T-helper 17 cell (primary cell): ENCODE measurements around the gene LIMS2. TPM values are rescaled to one million over a fixed set of nuclear protein-coding genes. Genes with fewer than 3 reads are reported as not detected.
A peak's percentile ranks its signal among the peaks of the same experiment; 100 is the strongest.

Experiments used
- ATAC-seq: fragments of 150-1000 bp; cut with Tn5 transposase; 2 replicates; pipeline ENCODE4 v1.10.0; 2021; ENCODE audit warnings: mild to moderate bottlenecking, moderate library complexity
- DNase-seq, 3 donors: peaks; one replicate each; pipeline versions ENCODE4 v3.0.0 to v3.0.0-alpha.2; 2020 to 2021
- H3K9me3 ChIP-seq: one replicate; pipeline ENCODE4 v1.7.0; 2013; ENCODE audit warnings: low read length, mild to moderate bottlenecking; ENCODE audit not compliant: control insufficient read depth, poor library complexity, severe bottlenecking
- H3K27ac Mint-ChIP-seq: one replicate; pipeline ENCODE4 v1.8.0; 2022; ENCODE audit warnings: mild to moderate bottlenecking, moderate library complexity, mixed read lengths
- H3K27me3 Mint-ChIP-seq: one replicate; pipeline ENCODE4 v1.8.0; 2022; ENCODE audit warnings: mixed read lengths
- H3K36me3 Mint-ChIP-seq: one replicate; pipeline ENCODE4 v1.8.0; 2022; ENCODE audit warnings: low read depth, mixed read lengths
- H3K4me1 Mint-ChIP-seq: one replicate; pipeline ENCODE4 v1.8.0; 2022; ENCODE audit warnings: mild to moderate bottlenecking, mixed read lengths
- H3K4me3 Mint-ChIP-seq: one replicate; pipeline ENCODE4 v1.8.0; 2022; ENCODE audit warnings: mild to moderate bottlenecking, moderate library complexity, mixed read lengths
- total RNA-seq, 4 donors: library from RNA in 2 of 4; stranded (reverse) in 2 of 4; gene quantifications; one replicate each; pipeline ENCODE4 v1.2.3 and lab custom pipeline; 2022 to 2026

Gene LIMS2
- total RNA-seq, 2 donors from 2014 or later: 2.9 to 7.7 TPM

DNA sequence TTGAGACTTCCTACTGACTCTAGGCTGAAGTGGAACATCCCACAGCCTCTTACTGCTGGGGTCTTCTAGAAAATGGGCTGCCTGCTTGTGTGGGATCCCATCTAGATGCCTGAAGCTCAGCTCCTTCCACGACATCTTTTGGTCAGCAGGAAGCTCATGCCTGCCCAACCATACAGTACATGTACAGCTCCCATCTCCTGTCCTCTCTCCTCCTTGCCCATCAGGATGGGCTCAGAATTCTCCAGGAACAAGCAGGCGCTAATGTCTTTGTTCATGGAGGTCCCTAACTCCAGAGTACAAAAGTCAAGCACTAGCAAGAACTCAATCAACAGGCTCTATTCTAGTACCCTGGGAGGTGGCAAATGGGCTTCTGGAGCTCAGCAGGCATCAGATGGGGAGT is 61.1 kb downstream of the LIMS2 start:
- ATAC-seq: no peak
- Mint-ChIP-seq H3K27me3 (peaks cover 50% of the 10 kb centered on the region), H3K4me1 (no peaks in the 10 kb centered on the region), H3K27ac (no peak overlapping the region), H3K36me3 (peaks cover 4% of the 10 kb centered on the region), H3K4me3 (no peak overlapping the region)
- no peaks in the 10 kb centered on the region for H3K9me3 ChIP-seq
- no peak for DNase-seq

DNA sequence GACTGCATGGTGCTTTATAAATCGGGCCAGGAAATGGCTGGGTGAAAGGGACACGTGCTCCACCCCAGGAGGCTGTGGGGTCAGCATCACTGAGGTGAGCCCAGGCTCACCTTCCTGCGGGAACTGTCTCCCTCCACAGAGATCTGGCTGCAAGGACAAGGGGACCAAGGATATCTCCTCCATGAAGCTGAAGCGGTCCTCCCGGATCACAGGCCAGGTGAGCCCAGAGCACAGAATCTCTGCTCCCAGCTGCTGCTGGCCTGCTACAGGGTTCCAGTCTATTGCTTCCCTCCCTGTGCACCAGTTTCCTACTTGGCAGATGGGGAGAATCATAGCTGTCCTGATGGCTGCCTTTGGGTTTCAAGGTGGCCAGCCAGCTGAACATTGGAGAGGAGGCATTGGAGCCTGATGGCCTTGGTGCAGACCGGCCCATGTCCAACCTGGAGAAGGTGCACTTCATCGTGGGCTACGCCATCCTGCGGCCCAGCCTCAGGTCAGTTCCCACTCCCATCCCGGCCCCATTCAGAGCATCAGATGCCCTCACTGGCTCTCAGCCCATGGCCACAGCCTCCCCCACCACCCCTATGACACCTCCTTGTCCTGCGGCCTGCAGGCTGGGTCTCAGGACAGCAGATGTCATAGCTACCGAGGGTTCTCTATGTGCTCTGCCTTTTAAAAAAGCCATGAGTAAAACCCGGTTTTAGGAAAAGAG is 63.1 kb downstream of the LIMS2 start:
- Mint-ChIP-seq H3K27ac (no peak overlapping the region), H3K27me3 (peaks cover 56% of the 10 kb centered on the region), H3K4me3 (no peak overlapping the region), H3K4me1 (no peaks in the 10 kb centered on the region), H3K36me3 (peaks cover 4% of the 10 kb centered on the region)
- DNase-seq (peak in 1 of 3 donors; percentile 2), ATAC-seq (no peak)
- no peaks in the 10 kb centered on the region for H3K9me3 ChIP-seq

DNA sequence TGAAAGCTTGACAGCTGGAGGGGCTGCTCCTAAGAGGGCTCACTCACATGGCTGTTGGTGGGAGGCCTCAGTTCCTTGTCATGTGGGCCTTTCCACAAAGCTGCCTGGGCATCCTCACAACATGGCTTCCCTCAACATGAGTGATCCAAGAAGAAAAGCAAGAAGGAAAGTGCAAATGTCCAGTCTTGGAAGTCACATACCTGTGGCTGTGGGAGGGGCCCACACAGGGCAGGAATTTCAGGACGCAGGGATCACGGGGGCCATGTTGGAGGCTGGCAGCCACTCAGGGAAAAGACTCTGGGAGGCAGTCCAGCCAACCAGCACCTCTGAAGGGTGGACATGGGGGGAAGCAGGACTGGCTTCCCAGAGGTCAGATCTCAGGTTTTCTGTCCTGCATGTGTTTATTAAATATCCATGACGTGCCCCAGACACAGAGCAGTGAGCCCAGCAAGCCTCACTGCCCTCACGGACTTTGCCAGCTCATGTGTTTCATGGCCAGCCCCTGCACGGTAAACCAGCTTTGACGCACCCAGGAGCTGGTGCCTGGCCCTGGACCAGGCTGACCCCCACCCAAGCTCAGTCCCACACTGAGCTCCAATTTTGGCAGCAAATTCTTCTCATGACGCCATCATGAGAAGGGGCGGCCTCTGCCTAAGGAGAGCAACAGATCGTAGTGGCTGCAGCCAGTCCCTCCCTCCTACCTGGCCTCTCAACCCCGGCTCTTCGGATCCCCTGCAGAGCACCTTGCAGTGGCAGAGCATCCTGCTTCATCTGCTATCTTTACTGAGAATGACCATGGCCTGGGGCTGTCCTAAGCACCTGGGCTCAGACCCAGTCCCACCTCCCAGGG is 64.0 kb downstream of the LIMS2 start:
- no peaks in the 10 kb centered on the region for H3K9me3 ChIP-seq
- DNase-seq: peak in 1 of 3 donors; percentile 1
- no peak for ATAC-seq
- H3K27ac Mint-ChIP-seq: no peak overlapping the region
- peaks cover 4% of the 10 kb centered on the region for H3K36me3 Mint-ChIP-seq
- no peaks in the 10 kb centered on the region for H3K4me1 Mint-ChIP-seq
- peaks cover 51% of the 10 kb centered on the region for H3K27me3 Mint-ChIP-seq
- no peak overlapping the region for H3K4me3 Mint-ChIP-seq

DNA sequence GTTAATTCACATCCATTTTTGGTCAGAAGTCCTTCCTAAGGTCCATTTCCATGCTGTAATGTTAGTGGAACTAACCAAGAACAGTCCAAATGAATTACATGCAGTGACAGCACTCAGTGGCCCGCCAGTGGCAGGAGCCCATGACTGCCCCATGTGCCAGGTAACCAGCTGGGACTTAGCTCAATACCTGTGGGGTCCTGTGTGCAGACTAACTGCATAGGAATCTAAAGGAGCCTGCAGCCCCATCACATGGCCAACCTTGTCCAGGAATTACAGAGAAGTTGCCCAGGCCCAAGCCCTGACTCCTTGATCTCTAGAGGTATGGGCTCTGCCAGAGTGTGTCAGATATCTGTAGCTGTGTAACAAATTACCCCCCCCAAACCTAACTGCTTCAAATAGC is 64.8 kb downstream of the LIMS2 start:
- Mint-ChIP-seq H3K4me1 (no peaks in the 10 kb centered on the region), H3K4me3 (no peak overlapping the region), H3K36me3 (peaks cover 4% of the 10 kb centered on the region), H3K27ac (no peak overlapping the region), H3K27me3 (peaks cover 47% of the 10 kb centered on the region)
- ATAC-seq (no peak), DNase-seq (peak in 1 of 3 donors; percentile 0)
- no peaks in the 10 kb centered on the region for H3K9me3 ChIP-seq

DNA sequence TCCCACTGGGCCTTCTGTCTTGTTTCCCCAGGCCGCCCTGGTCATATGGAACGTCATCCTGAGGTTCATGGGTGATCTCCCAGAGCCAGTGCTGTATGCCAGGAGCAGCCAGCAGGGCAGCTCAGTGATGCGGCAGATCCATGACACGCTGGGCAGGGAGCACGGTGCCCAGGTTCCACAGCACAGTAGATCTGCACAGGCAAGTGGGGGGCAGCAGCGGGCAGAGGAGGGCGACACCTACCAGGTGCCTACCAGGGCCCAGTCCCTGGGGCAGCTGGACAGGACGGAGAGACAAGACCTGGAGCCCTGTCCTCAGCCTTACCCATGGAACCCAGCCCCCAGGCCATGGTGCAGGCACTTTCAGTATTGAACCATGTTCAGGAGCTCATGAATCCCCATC is 65.5 kb downstream of the LIMS2 start:
- Mint-ChIP-seq H3K27ac (peak overlapping the region; percentile 37), H3K4me3 (no peak overlapping the region), H3K36me3 (peaks cover 2% of the 10 kb centered on the region), H3K27me3 (peaks cover 47% of the 10 kb centered on the region), H3K4me1 (no peaks in the 10 kb centered on the region)
- no peaks in the 10 kb centered on the region for H3K9me3 ChIP-seq
- ATAC-seq: no peak
- DNase-seq: peak in 1 of 3 donors; percentile 4

DNA sequence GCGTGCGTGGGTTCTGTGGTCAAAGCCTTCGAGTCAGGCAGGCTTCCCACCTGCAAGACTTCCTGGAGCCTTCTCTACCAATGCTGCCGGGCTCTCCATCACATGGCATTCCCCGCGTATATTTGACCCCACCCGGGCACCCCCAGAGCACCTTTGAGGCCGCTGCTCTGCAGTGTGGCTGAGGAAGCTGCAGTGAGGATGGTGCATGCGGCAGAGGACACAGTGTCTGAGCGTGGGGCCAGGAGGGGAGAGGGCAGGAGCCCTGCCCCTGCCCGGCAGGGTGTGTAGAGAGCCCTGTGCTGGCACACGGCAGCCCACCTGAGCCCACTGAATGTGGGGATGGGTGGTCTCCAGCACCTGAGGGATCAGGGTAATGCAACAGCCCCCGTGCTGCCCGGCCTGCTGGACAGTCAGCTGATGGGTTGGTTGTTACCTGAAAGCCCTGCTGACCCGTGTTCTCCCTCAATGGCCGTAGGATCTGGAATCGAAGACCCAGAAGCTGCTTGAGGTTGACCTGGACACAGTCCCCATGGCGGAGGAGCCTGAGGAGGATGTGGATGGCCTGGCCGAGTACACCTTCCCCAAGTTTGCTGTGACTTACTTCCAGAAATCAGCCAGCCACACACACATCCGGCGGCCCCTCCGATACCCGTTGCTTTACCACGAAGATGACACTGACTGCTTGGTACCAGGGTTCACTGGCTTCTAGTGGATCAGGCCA is 66.1 kb downstream of the LIMS2 start:
- Mint-ChIP-seq H3K27me3 (peaks cover 47% of the 10 kb centered on the region), H3K27ac (no peak overlapping the region), H3K4me3 (no peak overlapping the region), H3K4me1 (peaks cover 4% of the 10 kb centered on the region), H3K36me3 (peaks cover 2% of the 10 kb centered on the region)
- DNase-seq (peak in 1 of 3 donors; percentile 4), ATAC-seq (no peak)
- no peaks in the 10 kb centered on the region for H3K9me3 ChIP-seq

DNA sequence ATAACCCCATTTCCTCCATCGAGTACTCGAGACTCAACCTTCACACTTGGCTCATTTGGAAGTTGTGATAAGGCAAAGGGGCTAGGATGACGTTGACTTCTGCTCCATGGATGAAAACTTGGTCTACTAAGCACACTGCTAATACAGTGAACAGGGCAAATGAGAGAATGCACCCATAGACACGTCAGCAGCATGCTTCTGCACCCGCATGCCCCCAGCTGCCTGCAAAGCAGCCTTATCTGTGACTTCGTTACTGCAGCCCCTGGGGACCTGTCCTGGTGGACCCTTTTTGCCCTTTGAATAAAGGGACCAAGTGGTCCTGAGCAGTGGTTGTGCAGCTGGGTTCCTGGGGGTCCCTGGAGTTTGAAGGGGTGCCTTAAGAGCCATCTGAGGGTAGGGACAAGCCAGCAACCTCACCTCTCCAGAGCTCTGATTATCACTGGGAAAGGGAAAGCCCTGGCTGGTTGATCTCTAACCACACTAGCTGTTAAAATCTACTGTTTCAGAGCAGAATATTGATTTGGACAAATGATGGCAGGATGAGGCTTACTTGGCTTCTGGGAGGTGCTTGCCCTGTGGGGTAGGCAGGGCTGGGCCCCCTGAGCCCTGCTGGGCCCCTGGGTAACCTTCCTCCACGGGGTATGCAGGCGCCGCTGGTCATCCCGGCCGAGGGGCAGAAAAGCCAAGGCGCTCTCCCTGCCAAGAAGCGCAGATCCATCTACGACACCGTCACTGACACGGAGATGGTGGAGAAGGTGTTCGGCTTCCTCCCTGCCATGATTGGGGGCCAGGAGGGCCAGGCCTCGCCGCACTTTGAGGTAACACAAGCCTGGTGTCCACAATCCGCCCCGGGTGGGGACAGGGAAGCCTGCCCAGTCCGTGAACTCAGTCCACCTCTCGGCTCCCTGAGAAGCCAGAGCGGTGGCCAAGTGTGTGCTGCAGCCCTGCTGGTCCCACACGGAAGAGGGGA is 67.0 kb downstream of the LIMS2 start:
- H3K4me3 Mint-ChIP-seq: no peak overlapping the region
- peak in 1 of 3 donors; percentile 2 for DNase-seq
- no peaks in the 10 kb centered on the region for H3K9me3 ChIP-seq
- no peak overlapping the region for H3K27ac Mint-ChIP-seq
- H3K36me3 Mint-ChIP-seq: peaks cover 2% of the 10 kb centered on the region
- peaks cover 4% of the 10 kb centered on the region for H3K4me1 Mint-ChIP-seq
- ATAC-seq: no peak
- peaks cover 47% of the 10 kb centered on the region for H3K27me3 Mint-ChIP-seq

DNA sequence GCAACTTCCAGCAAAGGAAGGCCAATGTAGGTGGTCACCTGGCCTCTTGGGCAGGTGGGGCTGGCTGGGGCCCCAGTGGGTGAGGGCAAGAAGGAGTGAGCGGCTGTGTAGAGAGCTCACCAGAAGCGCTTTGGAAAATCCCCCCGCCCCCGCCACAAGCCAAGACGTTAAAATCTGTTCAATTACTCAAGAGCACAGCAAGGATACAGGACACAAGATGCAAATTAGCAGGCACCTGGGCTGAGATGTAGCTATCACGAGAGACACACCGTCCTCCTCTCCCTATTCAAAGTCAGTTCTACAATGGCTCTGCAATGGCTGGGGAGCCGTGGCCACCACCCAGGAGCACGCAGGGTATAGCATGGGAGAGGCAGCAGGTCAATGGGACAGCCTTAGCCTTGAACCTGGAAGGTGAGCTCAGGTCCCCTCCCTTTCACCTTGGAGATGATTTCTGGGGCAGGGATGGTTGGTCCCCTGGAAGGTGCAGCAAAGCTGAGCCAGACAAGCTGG is 67.9 kb downstream of the LIMS2 start:
- no peaks in the 10 kb centered on the region for H3K9me3 ChIP-seq
- peaks cover 2% of the 10 kb centered on the region for H3K36me3 Mint-ChIP-seq
- no peak overlapping the region for H3K4me3 Mint-ChIP-seq
- DNase-seq: peak in 1 of 3 donors; percentile 7
- H3K27me3 Mint-ChIP-seq: peaks cover 47% of the 10 kb centered on the region
- ATAC-seq: no peak
- H3K4me1 Mint-ChIP-seq: peaks cover 4% of the 10 kb centered on the region
- no peak overlapping the region for H3K27ac Mint-ChIP-seq

DNA sequence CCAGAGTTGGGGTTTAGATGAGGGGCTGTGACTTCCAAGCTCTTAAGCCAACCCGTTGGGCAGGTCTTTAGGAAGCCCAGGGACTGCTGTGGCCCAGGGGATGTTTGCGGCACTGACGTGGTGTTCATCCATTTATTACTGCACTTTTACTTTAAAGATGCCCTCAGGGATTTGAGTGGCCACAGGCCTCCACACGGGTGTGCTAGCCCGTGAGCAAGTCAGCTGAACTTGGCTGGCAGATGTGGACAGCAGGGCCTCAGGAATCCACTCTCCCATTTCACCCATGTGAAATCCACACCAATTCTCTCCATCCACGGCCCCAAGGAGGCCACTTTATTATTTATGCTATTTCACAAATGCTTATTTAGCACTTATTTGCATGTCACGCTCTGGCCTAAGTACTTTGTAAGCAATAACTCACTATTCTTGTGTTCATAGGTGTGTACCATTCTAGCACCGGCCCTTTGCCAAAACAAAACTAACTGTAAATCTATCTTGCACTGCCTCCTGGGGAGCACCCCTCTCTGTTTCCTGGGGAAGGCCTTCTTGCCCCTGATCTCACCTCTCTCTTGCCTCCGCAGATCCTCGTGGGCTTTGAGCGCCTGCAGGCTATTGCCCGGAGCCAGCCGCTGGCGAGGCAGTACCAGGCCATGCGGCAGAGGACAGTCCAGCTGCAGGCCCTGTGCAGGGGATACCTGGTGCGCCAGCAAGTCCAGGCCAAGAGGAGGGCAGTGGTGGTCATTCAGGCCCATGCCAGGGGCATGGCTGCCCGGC is 68.5 kb downstream of the LIMS2 start:
- Mint-ChIP-seq H3K27me3 (peaks cover 45% of the 10 kb centered on the region), H3K27ac (no peak overlapping the region), H3K36me3 (peaks cover 2% of the 10 kb centered on the region), H3K4me1 (peaks cover 4% of the 10 kb centered on the region), H3K4me3 (no peak overlapping the region)
- no peak for DNase-seq
- no peak for ATAC-seq
- no peaks in the 10 kb centered on the region for H3K9me3 ChIP-seq

DNA sequence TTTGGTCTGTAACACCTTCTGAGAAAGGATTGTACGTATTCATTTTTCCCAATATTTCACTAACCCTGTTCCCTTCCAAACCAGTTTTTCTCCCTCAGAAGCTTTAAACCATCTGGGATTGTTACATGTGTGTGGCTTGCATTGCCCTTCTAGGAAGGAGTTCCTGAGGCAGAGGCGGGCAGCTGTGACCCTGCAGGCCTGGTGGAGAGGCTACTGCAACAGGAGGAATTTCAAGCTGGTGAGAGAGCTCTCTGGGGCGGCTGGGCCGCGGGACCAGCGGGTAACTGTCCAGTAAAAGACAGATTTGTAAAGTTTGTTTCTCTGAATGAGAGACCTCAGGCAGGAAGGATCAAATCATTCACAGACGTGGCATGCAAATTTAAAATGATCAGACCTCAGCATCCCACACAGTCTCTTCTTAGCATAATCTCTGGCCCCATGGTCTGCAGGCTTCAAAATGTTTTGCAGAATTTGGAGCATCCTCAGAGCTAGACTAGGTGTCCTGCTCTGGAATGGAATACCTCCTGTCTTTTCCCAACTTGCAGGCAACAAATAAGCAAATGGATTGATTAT is 69.6 kb downstream of the LIMS2 start:
- ATAC-seq: no peak
- Mint-ChIP-seq H3K4me1 (peaks cover 4% of the 10 kb centered on the region), H3K4me3 (no peak overlapping the region), H3K27me3 (peaks cover 44% of the 10 kb centered on the region), H3K36me3 (no peaks in the 10 kb centered on the region), H3K27ac (no peak overlapping the region)
- no peak for DNase-seq
- no peaks in the 10 kb centered on the region for H3K9me3 ChIP-seq

DNA sequence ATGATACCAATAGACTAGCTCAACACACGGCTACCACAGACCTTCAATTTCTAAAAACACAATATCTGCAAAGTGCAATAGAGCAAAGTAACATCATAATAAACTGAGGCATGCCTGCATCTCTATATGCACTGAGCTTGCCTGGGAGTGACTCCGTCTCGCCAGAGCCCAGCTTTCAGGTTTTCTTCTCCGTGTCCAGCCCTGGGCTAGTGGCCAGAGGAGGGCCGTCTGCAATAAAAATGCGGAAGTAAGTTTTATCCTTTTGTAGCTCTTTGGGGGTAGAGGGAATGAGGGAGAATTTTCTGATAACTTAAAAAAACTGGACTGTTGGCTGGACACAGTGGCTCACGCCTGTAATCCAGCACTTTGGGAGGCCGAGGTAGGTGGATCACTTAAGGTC is 70.3 kb downstream of the LIMS2 start:
- no peak for ATAC-seq
- no peaks in the 10 kb centered on the region for H3K9me3 ChIP-seq
- Mint-ChIP-seq H3K36me3 (no peaks in the 10 kb centered on the region), H3K27me3 (peaks cover 37% of the 10 kb centered on the region), H3K27ac (no peak overlapping the region), H3K4me3 (no peak overlapping the region), H3K4me1 (peaks cover 4% of the 10 kb centered on the region)
- no peak for DNase-seq
